Sigmoid colon (tissue), 7 donors: ENCODE results near the gene AMER3. TPM values are rescaled to one million over a fixed set of nuclear protein-coding genes. Genes with fewer than 3 reads are reported as not detected.

Experiments used
- DNase-seq: peaks from one replicate; pipeline ENCODE4 v3.0.0-alpha.2; 2019
- H3K27ac ChIP-seq, 4 donors: fragments of 200-600 bp; sonication (generic); one replicate each; pipeline ENCODE4 v1.5.1; 2016 to 2019; ENCODE audit warnings: mild to moderate bottlenecking in 1 of 4
- H3K27me3 ChIP-seq, 3 donors: fragments of 200-600 bp; sonication (generic); one replicate each; pipeline ENCODE4 v1.5.1; 2019; ENCODE audit warnings: mild to moderate bottlenecking in 1 of 3
- H3K36me3 ChIP-seq, 4 donors: fragments of 200-600 bp; sonication (generic); one replicate each; pipeline ENCODE4 v1.5.1; 2016 to 2019
- H3K4me1 ChIP-seq, 4 donors: fragments of 200-600 bp; sonication (generic); one replicate each; pipeline ENCODE4 v1.5.1; 2017 to 2019
- H3K4me3 ChIP-seq, 4 donors: fragments of 200-600 bp; sonication (generic); one replicate each; pipeline ENCODE4 v1.5.1; 2017 to 2019; ENCODE audit warnings: mild to moderate bottlenecking in 2 of 4, moderate library complexity in 1 of 4
- H3K9me3 ChIP-seq, 4 donors: fragments of 200-600 bp in 3 of 4; sonication (generic) in 3 of 4; one replicate each; pipeline versions ENCODE4 v1.5.1 to v1.6.1; 2013 to 2019
- EP300 ChIP-seq, 4 donors: sonication (generic); formaldehyde crosslinking; IDR thresholded peaks; one replicate each; pipeline ENCODE4 v1.6.1; 2017; ENCODE audit warnings: antibody characterized with exemption in 4 of 4
- POLR2A ChIP-seq, 2 donors: fragments of 450-650 bp; IDR thresholded peaks; one replicate each; pipeline ENCODE4 v1.6.1; 2016; ENCODE audit warnings: antibody characterized with exemption in 2 of 2, mild to moderate bottlenecking in 2 of 2, moderate library complexity in 2 of 2
- POLR2AphosphoS5 ChIP-seq, 4 donors: sonication (generic); formaldehyde crosslinking; IDR thresholded peaks; one replicate each; pipeline ENCODE4 v1.6.1; 2017; ENCODE audit warnings: antibody characterized with exemption in 4 of 4
- WGBS, 2 donors: extraction: QIAGEN DNeasy Blood & Tissue Kit; methylation state at CpG; one replicate each; pipeline ENCODE4 v1.1.7; 2013; 5-methylcytosine and 5-hydroxymethylcytosine counted together
- intact Hi-C: fragments of 100-400 bp; cut with DNase I; formaldehyde crosslinking; loops from one replicate; pipeline ENCODE4 v1.15.1; 2023
- polyA plus RNA-seq, 3 donors: library from polyadenylated mRNA; stranded (reverse); fragments of 200-250 nt; gene quantifications; one replicate each; pipeline ENCODE4 v1.2.3, GENCODE V29; 2013
- total RNA-seq, 4 donors: library from RNA; depleted of rRNA; stranded (reverse); fragments of >200 nt; gene quantifications; one replicate each; pipeline ENCODE4 v1.1.0, GENCODE V29; 2016
- TF ChIP-seq, protein P1 (sequence below), 4 experiments: fragments of 450-650 bp in 3 of 4; fragments of 200-600 bp in 1 of 4; IDR thresholded peaks; one replicate each; pipeline ENCODE4 v1.5.1; 2016 to 2019; ENCODE audit warnings: antibody characterized with exemption in 4 of 4, mild to moderate bottlenecking in 3 of 4, moderate library complexity in 2 of 4
- donor health status: healthy with polysubstance abuse.
- donor health status: Bipolar disorder and iron deficiency.
- donor health status: healthy.

The AMER3 gene
- total and polyA plus RNA-seq, 7 donors: under 0.01 to 1.4 (median 0.28) TPM; not detected in 2

DNA sequence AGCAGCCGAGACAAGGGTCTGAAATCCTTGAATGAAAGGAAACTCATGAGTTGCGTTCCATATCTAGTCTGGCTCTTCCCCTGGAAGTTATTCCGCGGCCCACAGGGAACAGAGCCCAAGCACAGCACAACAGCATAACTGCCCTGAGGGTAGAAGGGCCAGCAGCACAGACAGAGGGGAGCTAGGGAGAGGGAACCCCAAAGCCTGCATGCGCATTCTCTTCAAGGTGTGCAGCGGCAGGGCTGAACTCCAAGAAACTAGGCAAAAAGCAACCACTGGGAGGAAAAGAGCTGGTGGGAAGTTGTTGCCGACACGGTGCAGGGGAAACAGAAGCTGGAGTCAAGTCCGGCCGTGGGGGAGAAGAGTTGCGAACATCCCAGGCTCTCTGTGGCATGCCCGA lies 14.7 kb upstream of the AMER3 start:
- WGBS, 2 donors: 80 to 90% methylated on average over 12 of the region's 12 CpGs
- Histone ChIP-seq H3K9me3 (no peaks in the 10 kb centered on the region), H3K4me1 (no peaks in the 10 kb centered on the region), H3K4me3 (no peak overlapping the region), H3K27ac (no peak overlapping the region), H3K27me3 (peaks cover 0 to 12% (median 0%) of the 10 kb centered on the region in 3 donors), H3K36me3 (no peaks in the 10 kb centered on the region)
- no peak for DNase-seq
- no peak for TF ChIP-seq POLR2AphosphoS5 (IDR thresholded peaks at IDR 0.05)
- no peak for TF ChIP-seq POLR2A (IDR thresholded peaks at IDR 0.05)
- TF ChIP-seq EP300 (IDR thresholded peaks at IDR 0.05): no peak
- TF ChIP-seq, protein P1, sequence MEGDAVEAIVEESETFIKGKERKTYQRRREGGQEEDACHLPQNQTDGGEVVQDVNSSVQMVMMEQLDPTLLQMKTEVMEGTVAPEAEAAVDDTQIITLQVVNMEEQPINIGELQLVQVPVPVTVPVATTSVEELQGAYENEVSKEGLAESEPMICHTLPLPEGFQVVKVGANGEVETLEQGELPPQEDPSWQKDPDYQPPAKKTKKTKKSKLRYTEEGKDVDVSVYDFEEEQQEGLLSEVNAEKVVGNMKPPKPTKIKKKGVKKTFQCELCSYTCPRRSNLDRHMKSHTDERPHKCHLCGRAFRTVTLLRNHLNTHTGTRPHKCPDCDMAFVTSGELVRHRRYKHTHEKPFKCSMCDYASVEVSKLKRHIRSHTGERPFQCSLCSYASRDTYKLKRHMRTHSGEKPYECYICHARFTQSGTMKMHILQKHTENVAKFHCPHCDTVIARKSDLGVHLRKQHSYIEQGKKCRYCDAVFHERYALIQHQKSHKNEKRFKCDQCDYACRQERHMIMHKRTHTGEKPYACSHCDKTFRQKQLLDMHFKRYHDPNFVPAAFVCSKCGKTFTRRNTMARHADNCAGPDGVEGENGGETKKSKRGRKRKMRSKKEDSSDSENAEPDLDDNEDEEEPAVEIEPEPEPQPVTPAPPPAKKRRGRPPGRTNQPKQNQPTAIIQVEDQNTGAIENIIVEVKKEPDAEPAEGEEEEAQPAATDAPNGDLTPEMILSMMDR (IDR thresholded peaks at IDR 0.05): no peak
- intact Hi-C loops: no loop called here

DNA sequence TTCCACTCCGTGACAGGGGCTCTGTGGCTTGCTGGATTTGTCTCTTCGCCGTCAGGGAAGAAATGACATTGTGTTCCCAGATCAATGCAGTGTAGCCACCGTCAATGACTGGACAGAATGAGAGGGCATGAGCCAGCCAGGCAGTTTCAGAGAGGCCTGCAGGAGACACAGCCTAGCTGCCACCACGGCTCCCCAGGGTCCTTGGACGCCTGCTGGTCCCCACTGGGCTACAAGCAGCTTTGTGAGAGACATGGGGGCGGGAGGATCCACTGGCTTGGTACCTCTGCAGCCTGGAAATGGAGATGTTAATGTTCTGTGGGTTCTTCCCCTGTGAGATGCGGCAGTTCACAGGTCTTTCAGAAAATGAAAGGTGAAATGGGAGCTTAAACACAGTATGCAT lies 12.1 kb upstream of the AMER3 start:
- Histone ChIP-seq H3K4me3 (no peak overlapping the region), H3K36me3 (no peaks in the 10 kb centered on the region), H3K27ac (no peak overlapping the region), H3K4me1 (no peaks in the 10 kb centered on the region), H3K27me3 (peaks cover 0 to 9% (median 0%) of the 10 kb centered on the region in 3 donors), H3K9me3 (no peaks in the 10 kb centered on the region)
- intact Hi-C loops: no loop called here
- TF ChIP-seq POLR2AphosphoS5 (IDR thresholded peaks at IDR 0.05): no peak
- 79 to 93% methylated on average over 8 of the region's 8 CpGs for WGBS, 2 donors
- DNase-seq: no peak

- no peak for TF ChIP-seq EP300 (IDR thresholded peaks at IDR 0.05)
- TF ChIP-seq POLR2AphosphoS5 (IDR thresholded peaks at IDR 0.05): no peak
- H3K27me3 ChIP-seq: peaks cover 0 to 3% (median 0%) of the 10 kb centered on the region in 3 donors
- intact Hi-C loops: no loop called here
Observed at GRCh38 chr2:130744287-130745117, 10.8 kb upstream of the AMER3 start.

DNA sequence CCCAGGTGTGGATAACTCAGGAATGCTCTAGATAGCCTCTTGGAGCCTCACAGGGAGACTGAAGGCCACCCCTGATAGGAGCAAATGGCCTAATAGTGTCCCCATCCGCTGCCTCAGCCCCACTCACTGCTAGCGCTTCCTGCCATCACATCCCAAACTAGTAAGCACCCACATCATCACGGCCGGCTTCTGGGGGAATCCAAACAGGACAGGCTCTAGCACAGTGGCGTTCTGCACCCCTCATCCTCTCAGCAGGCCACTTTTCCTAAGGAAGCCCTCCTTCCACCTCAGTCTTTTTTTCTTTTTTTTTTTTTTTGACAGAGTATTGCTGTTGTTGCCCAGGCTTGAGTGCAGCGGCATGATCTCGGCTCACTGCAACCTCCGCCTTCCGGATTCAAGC lies 6.3 kb upstream of the AMER3 start:
- Histone ChIP-seq H3K9me3 (no peaks in the 10 kb centered on the region), H3K4me3 (no peak overlapping the region), H3K4me1 (no peaks in the 10 kb centered on the region)

More at GRCh38 chr2:130744287-130745117, 10.8 kb upstream of the AMER3 start:
- Histone ChIP-seq H3K36me3 (no peaks in the 10 kb centered on the region), H3K27ac (no peak overlapping the region), H3K9me3 (no peaks in the 10 kb centered on the region), H3K4me3 (no peak overlapping the region), H3K4me1 (no peaks in the 10 kb centered on the region)
- no peak for DNase-seq
- 34 to 39% methylated on average over 20 of the region's 20 CpGs for WGBS, 2 donors

DNA sequence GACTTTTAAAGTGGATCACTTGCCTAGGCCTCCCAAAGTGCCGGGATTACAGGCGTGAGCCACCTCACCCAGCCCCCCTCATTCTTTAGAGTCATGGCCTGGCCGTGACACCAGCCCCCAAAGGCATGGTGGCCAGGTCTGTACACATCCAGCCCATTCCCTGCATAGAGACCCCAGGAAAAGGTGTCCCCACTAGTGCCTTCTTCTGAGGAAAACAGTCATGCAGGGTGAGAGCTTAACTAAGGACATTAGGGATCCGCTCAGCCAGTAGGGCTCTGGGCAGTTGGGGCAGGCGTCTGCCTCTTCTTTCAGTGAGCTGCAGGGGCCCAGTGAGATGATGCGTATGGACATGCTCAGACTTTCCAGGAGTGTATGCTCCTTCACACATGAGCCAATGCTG lies 5.7 kb upstream of the AMER3 start:
- 84 to 87% methylated on average over 6 of the region's 6 CpGs for WGBS, 2 donors
- Histone ChIP-seq H3K36me3 (no peaks in the 10 kb centered on the region), H3K9me3 (no peaks in the 10 kb centered on the region), H3K4me3 (no peak overlapping the region), H3K27me3 (peaks cover 0 to 15% (median 0%) of the 10 kb centered on the region in 3 donors), H3K27ac (no peak overlapping the region), H3K4me1 (no peaks in the 10 kb centered on the region)
- intact Hi-C loops: no loop called here
- DNase-seq: no peak
- TF ChIP-seq POLR2AphosphoS5 (IDR thresholded peaks at IDR 0.05) (no peak), EP300 (IDR thresholded peaks at IDR 0.05) (no peak), POLR2A (IDR thresholded peaks at IDR 0.05) (no peak)
- TF ChIP-seq, protein P1 (IDR thresholded peaks at IDR 0.05): no peak

More for the DNA sequence above, 6.3 kb upstream of the AMER3 start:
- H3K27me3 ChIP-seq: peaks cover 0 to 14% (median 0%) of the 10 kb centered on the region in 3 donors
- no peaks in the 10 kb centered on the region for H3K36me3 ChIP-seq
- TF ChIP-seq POLR2A (IDR thresholded peaks at IDR 0.05) (no peak), EP300 (IDR thresholded peaks at IDR 0.05) (no peak), POLR2AphosphoS5 (IDR thresholded peaks at IDR 0.05) (no peak)
- TF ChIP-seq, protein P1 (IDR thresholded peaks at IDR 0.05): no peak
- intact Hi-C loops: no loop called here
- 89 to 93% methylated on average over 9 of the region's 9 CpGs for WGBS, 2 donors
- no peak for DNase-seq
- no peak overlapping the region for H3K27ac ChIP-seq
